ENCODE data around the gene LRRC4.

- TF ChIP-seq POLR2AphosphoS5 (IDR thresholded peaks at IDR 0.05): no peak
- TF ChIP-seq CTCF (IDR thresholded peaks at IDR 0.05): no peak
Measured at GRCh38 chr7:128034825-128035224, 3.6 kb upstream of the LRRC4 start.

All from prostate gland (tissue), 2 donors.